ENCODE measurements around the gene NWD2.

DNA sequence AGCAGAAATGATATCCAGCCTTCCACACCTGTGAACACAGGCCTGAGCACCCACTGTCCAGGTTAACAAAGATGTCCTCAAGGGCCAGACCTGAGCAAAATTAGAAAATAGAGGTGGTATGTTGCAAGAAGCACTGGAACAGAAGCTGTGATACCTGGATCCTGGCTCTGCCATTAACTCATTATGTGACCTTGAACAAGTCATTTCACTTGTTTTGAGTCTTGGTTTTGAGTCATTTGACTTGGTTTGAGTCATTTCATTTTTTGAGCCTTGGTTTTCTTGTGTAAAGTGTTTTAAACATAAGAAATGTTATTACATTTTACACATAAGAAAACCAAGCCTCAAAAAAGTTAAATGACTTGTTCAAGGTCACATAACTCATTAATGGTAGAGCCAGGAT lies 2.9 kb upstream of the NWD2 start:
- TF ChIP-seq, protein P1, sequence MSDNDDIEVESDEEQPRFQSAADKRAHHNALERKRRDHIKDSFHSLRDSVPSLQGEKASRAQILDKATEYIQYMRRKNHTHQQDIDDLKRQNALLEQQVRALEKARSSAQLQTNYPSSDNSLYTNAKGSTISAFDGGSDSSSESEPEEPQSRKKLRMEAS (CRISPR knock-in tag; IDR thresholded peaks at IDR 0.05): no peak
- TF ChIP-seq, protein P2, sequence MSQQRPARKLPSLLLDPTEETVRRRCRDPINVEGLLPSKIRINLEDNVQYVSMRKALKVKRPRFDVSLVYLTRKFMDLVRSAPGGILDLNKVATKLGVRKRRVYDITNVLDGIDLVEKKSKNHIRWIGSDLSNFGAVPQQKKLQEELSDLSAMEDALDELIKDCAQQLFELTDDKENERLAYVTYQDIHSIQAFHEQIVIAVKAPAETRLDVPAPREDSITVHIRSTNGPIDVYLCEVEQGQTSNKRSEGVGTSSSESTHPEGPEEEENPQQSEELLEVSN (IDR thresholded peaks at IDR 0.05; ENCODE audit: borderline replicate concordance in 1 of 2, extremely low read depth in 1 of 2, insufficient read depth in 1 of 2, insufficient read length in 1 of 2, low read depth in 1 of 2, low read length in 1 of 2, poor library complexity in 1 of 2, severe bottlenecking in 1 of 2): no peak
- no peak for TF ChIP-seq SP1 (CRISPR knock-in tag; IDR thresholded peaks at IDR 0.05)
- TF ChIP-seq, protein P3, sequence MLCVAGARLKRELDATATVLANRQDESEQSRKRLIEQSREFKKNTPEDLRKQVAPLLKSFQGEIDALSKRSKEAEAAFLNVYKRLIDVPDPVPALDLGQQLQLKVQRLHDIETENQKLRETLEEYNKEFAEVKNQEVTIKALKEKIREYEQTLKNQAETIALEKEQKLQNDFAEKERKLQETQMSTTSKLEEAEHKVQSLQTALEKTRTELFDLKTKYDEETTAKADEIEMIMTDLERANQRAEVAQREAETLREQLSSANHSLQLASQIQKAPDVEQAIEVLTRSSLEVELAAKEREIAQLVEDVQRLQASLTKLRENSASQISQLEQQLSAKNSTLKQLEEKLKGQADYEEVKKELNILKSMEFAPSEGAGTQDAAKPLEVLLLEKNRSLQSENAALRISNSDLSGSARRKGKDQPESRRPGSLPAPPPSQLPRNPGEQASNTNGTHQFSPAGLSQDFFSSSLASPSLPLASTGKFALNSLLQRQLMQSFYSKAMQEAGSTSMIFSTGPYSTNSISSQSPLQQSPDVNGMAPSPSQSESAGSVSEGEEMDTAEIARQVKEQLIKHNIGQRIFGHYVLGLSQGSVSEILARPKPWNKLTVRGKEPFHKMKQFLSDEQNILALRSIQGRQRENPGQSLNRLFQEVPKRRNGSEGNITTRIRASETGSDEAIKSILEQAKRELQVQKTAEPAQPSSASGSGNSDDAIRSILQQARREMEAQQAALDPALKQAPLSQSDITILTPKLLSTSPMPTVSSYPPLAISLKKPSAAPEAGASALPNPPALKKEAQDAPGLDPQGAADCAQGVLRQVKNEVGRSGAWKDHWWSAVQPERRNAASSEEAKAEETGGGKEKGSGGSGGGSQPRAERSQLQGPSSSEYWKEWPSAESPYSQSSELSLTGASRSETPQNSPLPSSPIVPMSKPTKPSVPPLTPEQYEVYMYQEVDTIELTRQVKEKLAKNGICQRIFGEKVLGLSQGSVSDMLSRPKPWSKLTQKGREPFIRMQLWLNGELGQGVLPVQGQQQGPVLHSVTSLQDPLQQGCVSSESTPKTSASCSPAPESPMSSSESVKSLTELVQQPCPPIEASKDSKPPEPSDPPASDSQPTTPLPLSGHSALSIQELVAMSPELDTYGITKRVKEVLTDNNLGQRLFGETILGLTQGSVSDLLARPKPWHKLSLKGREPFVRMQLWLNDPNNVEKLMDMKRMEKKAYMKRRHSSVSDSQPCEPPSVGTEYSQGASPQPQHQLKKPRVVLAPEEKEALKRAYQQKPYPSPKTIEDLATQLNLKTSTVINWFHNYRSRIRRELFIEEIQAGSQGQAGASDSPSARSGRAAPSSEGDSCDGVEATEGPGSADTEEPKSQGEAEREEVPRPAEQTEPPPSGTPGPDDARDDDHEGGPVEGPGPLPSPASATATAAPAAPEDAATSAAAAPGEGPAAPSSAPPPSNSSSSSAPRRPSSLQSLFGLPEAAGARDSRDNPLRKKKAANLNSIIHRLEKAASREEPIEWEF (CRISPR knock-in tag; IDR thresholded peaks at IDR 0.05): no peak
- TF ChIP-seq, protein P4, sequence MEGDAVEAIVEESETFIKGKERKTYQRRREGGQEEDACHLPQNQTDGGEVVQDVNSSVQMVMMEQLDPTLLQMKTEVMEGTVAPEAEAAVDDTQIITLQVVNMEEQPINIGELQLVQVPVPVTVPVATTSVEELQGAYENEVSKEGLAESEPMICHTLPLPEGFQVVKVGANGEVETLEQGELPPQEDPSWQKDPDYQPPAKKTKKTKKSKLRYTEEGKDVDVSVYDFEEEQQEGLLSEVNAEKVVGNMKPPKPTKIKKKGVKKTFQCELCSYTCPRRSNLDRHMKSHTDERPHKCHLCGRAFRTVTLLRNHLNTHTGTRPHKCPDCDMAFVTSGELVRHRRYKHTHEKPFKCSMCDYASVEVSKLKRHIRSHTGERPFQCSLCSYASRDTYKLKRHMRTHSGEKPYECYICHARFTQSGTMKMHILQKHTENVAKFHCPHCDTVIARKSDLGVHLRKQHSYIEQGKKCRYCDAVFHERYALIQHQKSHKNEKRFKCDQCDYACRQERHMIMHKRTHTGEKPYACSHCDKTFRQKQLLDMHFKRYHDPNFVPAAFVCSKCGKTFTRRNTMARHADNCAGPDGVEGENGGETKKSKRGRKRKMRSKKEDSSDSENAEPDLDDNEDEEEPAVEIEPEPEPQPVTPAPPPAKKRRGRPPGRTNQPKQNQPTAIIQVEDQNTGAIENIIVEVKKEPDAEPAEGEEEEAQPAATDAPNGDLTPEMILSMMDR (IDR thresholded peaks at IDR 0.05 in 2 of 3, conservative IDR thresholded peaks at IDR 0.05 in 1 of 3; ENCODE audit: insufficient read depth in 2 of 3, low read depth in 1 of 3, low read length in 3 of 3): no peak
- no peak for TF ChIP-seq ZNF586 (CRISPR knock-in tag; conservative IDR thresholded peaks at IDR 0.05)
- TF ChIP-seq CHD4 (IDR thresholded peaks at IDR 0.05; ENCODE audit: insufficient read depth, insufficient replicate concordance, low read depth, low read length, poor library complexity, severe bottlenecking): no peak
- no peak for TF ChIP-seq FOXM1 (IDR thresholded peaks at IDR 0.05; ENCODE audit: low read depth)
- no peak for TF ChIP-seq FOXM1 (CRISPR knock-in tag; IDR thresholded peaks at IDR 0.05; ENCODE audit: low read depth)
- TF ChIP-seq, protein P5, sequence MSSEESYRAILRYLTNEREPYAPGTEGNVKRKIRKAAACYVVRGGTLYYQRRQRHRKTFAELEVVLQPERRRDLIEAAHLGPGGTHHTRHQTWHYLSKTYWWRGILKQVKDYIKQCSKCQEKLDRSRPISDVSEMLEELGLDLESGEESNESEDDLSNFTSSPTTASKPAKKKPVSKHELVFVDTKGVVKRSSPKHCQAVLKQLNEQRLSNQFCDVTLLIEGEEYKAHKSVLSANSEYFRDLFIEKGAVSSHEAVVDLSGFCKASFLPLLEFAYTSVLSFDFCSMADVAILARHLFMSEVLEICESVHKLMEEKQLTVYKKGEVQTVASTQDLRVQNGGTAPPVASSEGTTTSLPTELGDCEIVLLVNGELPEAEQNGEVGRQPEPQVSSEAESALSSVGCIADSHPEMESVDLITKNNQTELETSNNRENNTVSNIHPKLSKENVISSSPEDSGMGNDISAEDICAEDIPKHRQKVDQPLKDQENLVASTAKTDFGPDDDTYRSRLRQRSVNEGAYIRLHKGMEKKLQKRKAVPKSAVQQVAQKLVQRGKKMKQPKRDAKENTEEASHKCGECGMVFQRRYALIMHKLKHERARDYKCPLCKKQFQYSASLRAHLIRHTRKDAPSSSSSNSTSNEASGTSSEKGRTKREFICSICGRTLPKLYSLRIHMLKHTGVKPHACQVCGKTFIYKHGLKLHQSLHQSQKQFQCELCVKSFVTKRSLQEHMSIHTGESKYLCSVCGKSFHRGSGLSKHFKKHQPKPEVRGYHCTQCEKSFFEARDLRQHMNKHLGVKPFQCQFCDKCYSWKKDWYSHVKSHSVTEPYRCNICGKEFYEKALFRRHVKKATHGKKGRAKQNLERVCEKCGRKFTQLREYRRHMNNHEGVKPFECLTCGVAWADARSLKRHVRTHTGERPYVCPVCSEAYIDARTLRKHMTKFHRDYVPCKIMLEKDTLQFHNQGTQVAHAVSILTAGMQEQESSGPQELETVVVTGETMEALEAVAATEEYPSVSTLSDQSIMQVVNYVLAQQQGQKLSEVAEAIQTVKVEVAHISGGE (CRISPR knock-in tag; IDR thresholded peaks at IDR 0.05): no peak
- TF ChIP-seq, protein P6, sequence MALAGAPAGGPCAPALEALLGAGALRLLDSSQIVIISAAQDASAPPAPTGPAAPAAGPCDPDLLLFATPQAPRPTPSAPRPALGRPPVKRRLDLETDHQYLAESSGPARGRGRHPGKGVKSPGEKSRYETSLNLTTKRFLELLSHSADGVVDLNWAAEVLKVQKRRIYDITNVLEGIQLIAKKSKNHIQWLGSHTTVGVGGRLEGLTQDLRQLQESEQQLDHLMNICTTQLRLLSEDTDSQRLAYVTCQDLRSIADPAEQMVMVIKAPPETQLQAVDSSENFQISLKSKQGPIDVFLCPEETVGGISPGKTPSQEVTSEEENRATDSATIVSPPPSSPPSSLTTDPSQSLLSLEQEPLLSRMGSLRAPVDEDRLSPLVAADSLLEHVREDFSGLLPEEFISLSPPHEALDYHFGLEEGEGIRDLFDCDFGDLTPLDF (CRISPR knock-in tag; IDR thresholded peaks at IDR 0.05): no peak
- TF ChIP-seq CHD1 (IDR thresholded peaks at IDR 0.05; ENCODE audit: low read length): no peak
- no peak for TF ChIP-seq ZNF354B (CRISPR knock-in tag; IDR thresholded peaks at IDR 0.05)
